Epithelial cell of esophagus (primary cell): ENCODE results near the gene PACC1.
A peak's percentile ranks its signal among the peaks of the same experiment; 100 is the strongest.

Source experiments
- DNase-seq: peaks from one replicate; pipeline ENCODE4 v3.0.0; 2010; ENCODE audit warnings: low read depth
- H3K4me3 ChIP-seq: 2 replicates; pipeline ENCODE4 v1.5.1; 2011; ENCODE audit warnings: mild to moderate bottlenecking, low read length, control low read depth
- TF ChIP-seq, protein P1 (sequence below): IDR thresholded peaks from 2 replicates; pipeline ENCODE4 v1.5.1; 2011; ENCODE audit warnings: low read depth, mild to moderate bottlenecking, low read length, control low read depth, inconsistent platforms; ENCODE audit not compliant: insufficient read depth; ENCODE audit errors: missing control alignments

PACC1 gene

DNA sequence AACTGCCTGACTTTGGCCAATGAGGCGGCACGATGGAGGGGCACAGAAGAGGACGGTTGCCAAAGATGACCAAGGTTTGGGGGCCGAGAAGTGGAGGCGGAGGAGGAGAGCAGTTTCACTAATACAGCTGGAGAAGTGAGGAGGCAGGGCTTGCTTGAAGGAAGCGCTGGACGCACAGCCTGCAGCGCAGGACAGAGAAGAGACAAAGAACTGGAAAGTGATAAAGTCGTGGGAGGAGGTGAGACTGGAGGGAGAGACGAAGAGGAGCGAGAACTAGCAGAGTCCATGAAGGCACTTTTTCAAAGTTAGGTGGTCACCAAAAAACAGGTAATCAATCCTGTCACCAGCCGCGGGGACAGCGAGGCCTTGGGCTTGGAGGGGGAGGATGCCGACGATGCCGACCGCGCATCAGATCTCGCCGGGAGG lies 771 bp downstream of the PACC1 start:
- peak overlapping the region; percentile 76 for H3K4me3 ChIP-seq
- DNase-seq, result peak; percentile 34
- TF ChIP-seq, protein P1, sequence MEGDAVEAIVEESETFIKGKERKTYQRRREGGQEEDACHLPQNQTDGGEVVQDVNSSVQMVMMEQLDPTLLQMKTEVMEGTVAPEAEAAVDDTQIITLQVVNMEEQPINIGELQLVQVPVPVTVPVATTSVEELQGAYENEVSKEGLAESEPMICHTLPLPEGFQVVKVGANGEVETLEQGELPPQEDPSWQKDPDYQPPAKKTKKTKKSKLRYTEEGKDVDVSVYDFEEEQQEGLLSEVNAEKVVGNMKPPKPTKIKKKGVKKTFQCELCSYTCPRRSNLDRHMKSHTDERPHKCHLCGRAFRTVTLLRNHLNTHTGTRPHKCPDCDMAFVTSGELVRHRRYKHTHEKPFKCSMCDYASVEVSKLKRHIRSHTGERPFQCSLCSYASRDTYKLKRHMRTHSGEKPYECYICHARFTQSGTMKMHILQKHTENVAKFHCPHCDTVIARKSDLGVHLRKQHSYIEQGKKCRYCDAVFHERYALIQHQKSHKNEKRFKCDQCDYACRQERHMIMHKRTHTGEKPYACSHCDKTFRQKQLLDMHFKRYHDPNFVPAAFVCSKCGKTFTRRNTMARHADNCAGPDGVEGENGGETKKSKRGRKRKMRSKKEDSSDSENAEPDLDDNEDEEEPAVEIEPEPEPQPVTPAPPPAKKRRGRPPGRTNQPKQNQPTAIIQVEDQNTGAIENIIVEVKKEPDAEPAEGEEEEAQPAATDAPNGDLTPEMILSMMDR, result no peak

DNA sequence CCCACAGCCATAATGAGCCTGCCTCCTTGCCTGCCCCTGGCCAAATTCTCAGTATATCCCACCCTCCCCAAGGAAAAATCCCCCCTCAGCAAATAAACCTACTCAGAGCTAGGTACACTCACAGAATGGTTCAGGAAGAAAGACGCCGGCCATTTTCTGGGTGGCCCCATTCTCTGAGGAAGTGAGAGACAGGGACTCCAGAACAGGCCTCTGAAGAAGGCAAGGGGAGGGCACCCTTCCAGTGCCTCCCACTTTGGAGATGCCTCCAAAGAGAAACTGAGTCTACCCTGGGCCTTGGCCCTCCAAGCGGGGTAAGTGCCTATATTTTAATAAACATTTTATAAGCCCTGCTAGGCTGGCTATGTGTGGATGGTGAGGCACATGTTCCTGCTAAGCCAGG lies 2.3 kb downstream of the PACC1 start:
- no peak for DNase-seq
- H3K4me3 ChIP-seq, result no peak overlapping the region
- TF ChIP-seq, protein P1, result no peak

DNA sequence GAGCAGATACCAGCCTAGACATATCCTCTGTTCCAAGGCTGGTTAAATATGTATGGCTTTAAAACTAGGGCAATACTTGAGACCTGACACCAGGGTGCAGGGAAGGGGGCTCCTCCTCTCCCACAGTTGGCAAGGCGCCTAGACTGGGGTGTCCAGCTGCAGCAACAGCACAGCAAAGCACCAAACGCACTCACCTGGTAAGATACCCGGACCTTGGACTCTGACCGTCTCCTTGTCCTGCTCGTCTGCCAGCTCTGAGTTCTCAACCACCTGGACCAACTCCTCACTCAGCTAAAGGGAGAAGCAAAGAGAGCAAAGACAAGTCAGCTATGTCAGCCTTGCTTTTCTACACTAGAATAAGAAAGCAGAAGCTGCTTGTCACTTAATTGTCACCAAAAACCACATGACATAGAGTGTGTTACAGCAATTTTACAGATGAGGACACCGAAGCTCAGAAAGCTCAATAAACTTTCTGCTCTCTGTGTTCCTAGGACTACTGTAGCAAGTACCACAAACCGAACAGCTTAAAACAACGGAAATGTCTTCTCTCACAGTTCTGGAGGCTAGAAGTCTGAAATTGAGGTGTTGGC lies 4.4 kb downstream of the PACC1 start:
- TF ChIP-seq, protein P1, result no peak
- DNase-seq, result no peak
- no peak overlapping the region for H3K4me3 ChIP-seq

DNA sequence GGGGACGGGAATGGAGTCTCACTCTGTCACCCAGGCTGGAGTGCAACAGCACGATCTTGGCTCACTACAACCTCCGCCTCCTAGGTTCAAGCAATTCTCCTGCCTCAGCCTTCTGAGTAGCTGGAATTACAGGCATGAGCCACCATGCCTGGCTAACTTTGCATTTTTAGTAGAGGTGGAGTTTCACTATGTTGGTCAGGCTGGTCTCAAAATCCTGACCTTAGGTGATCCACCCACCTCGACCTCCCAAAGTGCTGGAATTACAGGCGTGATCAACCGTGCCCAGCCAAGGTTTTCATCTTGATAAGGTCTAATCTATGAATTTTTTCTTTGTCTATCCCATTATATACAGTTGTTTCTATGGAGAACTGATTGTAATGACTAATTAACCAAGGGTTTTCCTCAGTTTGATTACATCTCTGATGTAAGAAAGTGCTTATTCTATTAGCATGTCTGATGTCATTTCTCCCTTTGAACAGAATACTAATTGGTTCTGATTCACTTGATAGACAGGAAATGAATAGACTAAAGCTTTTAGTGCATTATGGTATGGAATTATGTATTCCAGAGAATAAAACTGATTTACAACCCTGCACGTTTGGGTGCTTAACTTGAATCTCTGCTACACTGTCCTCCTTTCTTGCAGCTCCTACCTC lies 11.9 kb downstream of the PACC1 start:
- TF ChIP-seq, protein P1, result no peak
- no peak overlapping the region for H3K4me3 ChIP-seq
- peak; percentile 25 for DNase-seq

DNA sequence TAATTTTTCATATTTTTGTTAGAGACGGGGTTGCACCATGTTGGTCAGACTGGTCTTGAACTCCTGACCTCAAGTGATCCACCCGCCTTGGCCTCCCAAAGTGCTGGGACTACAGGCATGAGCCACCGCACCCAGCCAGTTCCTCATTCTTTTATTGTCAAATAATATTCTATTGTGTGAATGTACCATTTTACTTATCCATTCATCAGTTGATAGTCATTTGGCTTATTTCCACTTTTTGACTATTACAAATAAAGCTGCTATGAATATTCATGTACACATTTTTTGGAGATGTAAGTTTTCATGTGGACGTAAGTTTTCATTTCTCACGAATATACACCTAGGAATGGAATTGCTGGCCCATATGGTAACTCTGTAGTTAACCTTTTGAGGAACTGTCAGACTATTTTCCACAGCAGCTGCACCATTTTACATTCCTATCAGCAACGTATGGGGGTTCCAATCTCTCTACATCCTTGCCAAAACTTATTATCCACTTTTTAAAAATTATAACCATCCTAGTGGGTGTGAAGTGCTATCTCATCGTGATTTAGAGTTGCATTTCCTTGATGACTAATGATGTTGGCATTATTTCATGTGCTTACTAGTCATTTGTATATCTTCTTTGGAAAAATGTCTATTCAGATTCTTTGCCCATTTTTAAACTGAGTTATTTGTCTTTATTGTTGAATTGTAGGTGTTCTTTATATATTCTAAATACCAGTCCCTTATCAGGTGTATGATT lies 12.7 kb downstream of the PACC1 start:
- H3K4me3 ChIP-seq, result no peak overlapping the region
- TF ChIP-seq, protein P1, result no peak
- DNase-seq, result peak; percentile 81

DNA sequence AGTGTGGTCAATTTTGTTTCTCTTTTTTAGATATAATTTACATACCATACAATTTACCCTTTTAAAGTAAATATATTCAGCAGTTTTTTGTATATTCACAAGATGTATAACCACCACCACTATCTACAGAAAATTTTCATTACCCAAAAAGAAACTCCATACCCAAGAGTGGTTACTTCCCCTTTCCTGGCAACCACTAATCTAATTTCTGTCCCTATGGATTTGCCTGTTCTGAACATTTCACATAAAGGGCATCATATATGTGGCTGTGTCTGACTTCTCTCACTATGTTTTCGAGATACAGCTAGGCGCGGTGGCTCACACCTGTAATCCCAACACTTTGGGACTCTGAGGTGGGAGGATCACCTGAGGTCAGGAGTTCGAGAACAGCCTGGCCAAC lies 13.6 kb downstream of the PACC1 start:
- no peak overlapping the region for H3K4me3 ChIP-seq
- no peak for DNase-seq
- TF ChIP-seq, protein P1, result no peak
